RPMI8226 (cell line): ENCODE measurements around the gene DNAH10.

Experiments used
- DNase-seq: peaks from one replicate; pipeline ENCODE4 v3.0.0-alpha.2; 2015

The DNAH10 gene

DNA sequence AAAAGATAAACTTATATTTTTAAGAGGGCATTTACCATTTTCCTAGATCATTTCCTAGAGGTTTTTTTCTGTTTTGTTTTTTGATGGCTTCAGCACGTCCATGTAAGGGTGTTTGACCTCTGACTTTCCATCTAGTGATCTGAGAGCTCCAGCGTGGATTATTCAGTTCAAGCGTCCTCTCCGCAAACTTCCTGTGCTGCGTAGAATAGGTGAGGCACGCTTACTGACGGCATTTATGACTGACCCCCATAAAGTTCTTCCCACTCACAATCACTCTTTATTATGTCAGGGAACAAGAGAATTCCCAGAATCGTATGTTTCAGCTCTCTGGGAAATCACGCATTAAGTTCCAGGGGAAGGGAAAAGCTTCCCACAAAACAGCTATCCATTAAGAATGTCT is 194.1 kb downstream of the DNAH10 start:
- no peak for DNase-seq

DNA sequence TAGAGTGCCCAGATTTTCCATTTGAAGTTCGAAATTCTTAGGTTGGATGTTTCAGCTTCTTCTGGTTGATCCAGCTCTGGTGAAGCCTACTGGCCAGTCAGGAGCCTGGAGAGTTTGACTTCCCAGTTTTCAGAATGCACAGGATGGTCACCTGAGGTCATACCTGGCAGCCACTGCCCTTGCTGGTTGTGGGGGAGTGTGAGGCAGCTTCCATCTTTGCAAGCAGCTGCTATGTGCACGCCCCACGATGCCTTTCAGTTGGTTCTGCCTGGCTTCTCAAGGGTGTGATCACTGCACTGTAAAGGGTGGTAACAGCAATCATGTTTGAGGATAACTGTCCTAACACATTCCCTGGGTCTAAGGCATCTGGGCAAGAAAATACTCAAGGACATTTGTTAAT is 195.1 kb downstream of the DNAH10 start:
- no peak for DNase-seq

DNA sequence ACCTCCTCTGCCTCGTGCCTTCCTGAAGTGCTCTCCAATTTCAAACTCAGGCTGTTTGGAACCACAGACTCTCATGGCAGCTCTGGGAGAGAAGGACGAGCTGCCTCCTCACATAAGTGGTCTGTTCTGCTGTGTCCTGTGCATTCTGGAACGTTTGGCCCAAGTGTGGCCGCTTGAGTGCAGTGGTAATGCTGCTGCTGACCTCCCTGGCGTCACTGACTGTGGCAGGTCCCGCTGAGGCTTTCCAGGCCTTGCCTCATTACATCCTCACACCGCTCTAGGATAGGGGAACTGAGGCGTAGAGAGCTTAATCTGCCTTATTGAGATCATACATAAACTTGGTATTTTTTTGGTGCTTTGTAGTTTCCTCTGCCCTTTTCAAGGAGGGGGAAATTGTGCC is 196.4 kb downstream of the DNAH10 start:
- DNase-seq: no peak

DNA sequence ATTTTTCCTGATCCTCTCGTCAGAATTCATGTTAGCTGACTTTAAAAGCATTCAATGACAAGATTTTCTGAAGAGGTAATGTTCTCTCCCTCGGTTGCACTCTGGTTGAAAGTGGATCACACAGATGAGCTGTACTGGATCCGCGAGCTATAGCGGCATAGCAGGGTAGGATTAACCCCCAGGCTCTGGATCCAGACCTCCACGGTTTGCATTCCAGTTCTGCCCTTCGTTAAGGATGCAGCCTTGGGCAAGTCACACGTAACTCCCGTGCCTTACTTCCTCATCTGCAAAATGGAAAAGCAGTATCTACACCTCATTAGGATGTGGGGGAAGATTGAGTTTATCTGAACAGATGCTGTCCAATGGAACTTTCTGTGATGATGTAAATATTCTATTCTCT is 196.8 kb downstream of the DNAH10 start:
- DNase-seq: no peak

DNA sequence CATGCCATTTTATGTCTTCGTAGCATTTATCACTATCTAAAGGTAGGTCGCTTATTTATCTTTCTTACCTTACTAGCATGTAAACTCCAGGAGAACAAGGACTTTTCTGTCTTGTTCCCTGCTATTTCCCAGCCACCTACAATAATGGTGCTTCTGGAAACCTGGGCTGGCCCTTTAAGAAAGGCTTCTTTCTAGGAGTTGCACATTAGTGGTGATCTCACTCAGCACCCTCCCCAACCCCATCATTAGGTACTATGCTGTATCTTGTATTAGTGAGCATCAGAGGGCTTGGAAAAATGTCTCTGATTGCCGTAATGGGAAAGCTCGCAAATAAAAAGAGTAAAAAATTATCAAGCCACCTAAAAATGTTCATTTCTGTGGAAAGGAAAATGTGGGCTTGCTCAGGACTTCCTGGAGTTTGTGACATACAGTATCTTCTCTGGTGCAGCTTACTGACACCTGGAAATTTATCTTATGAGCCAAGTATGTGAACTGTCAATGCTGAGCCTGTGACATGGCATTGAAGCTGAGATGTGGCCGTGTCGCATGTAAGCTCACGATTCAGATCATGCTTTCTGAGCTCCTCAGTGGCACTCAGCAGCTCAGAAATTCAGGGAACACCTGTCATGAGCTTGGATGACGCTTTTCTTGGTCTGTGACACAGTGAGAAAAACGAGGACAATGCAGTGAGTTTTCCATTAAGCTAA is 198.1 kb downstream of the DNAH10 start:
- no peak for DNase-seq

DNA sequence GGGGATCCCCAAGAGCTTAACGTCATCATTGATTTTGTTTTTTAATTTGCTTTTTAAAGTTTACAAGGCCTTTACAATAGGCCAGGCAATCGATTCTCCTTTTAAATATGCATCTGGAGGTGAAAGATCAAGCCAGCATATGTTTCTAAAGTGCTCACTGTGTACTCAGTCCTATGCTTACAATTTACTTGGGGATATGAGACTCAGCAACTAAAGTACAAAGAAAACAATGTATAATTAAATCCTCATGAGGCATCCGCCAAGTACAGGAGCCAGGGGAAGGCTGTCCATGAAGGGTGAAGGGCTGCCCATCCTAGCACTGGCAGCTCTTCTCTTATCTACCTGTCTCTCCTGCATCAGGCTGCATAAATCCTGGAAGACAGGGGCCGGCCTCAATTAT is 198.8 kb downstream of the DNAH10 start:
- DNase-seq: no peak

DNA sequence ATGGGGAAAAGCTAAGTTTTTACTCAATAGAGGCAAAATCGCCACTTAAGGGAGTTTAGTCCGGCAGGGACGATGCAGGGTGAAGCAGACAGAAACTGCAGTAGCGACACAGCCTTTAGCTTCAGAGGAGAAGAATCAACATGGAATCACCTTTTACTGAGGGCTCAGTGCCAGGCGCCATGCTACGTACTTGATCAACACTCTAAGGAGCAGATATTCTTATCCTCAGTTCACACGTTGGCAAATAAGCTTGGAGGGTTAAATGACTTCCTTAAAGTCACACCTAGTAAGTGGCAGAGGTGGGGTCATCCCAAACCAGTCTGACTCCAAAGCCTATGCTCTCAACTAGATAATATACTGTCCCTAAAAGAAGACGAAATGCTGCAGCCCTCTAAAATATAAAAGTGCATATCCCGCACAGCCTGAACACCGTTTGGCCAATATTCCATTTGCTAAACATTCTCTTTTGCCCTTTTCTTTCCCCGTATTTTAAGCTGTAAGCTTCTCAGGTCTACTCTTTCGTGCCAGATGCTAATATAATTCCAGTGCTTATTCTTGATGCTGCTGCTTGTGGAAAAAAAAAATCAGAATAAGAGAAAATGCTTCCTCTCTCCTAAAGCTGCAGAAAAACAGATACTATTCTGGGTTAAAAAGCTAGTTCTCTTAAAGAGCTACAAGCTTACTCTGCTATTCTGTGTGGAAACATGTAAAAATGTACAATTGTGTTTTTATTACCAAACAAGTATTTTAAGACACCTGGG is 199.7 kb downstream of the DNAH10 start:
- DNase-seq: no peak

DNA sequence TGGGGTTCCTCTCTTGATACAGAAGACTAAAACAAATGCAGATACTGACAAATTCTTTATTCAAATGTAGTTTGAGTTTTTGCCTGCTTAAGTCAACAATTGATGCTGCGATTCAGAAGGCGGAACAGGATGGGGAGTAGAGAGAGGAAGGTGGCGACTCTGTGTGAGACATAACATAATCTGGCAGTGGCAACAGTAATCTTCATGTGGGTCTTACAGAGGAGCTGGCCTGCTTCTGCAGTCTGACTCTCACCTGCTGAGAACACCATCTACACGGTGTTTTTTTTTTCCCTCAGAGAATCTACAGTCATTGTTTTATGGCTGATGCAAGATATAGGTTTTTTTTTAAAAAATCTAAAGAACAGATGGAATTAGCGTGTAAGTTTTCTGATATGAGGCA is 200.4 kb downstream of the DNAH10 start:
- no peak for DNase-seq

DNA sequence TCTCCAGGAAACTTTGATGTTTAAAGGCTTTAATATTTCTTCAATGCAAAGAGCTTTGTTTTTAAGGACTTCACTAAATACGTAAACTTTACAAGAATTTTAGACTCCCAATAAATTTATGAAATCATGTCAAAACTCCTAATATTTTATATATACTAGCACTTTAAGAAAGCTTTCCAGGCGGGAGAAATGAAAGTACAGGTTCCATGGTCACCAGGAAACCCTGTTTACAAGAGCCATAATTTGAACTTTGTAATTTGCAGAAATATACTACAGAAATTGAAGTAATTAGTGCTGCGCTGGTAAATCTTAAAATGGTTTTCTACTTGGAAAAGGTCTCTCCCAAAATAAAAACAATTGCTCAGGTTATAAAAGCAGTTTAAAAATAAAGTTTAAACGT is 201.7 kb downstream of the DNAH10 start:
- DNase-seq: no peak

DNA sequence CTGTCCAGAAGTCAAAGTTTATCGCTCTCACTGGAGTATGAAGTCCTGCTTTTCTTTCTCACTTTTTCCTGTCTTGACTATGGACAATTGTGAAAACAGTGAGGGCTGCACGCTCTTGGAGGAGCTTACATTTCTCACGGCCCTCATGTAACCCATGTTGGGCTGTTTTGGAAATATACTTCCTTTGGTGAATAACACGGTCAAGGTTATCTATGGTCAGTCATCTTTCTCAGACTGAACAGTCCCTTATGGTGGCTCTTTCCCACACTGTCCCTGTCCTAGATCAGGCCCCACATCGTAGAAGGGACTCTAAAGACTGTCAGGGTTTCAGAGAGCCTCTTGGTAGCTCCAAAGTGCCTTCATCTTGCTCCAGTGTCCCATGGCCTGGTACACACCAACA is 203.3 kb downstream of the DNAH10 start:
- DNase-seq: no peak

DNA sequence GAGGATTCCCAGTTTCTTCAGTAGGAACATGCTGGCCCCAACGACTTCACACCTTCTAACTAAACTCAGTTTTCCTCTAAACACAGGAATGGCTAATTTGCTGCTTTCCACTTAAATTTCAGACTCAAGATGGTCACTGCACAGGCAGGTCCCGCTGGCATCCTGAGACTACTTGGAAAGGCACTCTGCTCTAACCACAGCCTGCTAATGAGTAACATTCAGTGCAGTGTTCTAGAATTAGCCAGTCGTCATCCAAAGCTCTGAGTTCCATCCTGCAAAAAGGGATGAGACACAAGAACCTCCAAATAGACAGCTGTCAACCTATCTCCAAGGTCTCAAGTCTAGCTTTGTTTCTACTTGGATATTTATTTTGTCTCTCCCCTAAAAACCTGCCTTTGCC is 204.5 kb downstream of the DNAH10 start:
- DNase-seq: no peak

DNA sequence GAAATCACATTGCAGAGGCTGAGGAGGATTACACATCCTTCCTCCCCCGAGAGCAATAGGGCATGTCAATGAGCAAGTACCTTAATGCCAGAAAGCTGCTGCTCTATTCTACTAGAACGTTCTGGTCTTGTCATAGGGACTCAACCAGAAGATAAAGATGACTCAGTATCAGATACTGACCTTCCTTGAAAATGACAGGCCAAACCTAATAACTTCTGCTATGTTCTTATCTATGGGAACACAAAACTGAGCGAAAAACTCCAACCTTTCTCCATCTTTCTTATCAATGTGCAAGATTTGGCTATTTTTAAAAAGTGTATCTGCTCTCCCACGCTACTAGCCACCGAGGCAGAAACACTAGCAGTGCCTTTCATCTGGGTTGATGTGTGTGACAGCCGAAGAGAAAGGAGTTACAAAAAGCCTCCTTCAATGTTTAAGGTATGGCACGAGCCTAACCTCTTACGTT is 205.1 kb downstream of the DNAH10 start:
- no peak for DNase-seq

DNA sequence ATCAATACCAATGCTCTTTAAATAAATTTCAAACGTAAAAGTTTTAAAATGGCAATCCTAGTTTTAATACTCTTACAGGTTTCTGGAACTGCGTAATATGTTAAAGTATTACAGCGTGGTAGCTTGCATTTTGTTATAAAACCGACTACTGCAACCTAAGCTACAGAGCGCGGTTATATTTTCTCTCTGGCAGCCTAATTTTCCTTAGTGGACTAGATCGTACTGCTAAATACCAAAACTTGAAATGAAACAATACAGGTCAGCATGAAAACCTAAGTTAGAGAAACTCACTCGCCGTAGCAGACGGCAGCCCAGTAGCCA is 209.3 kb downstream of the DNAH10 start:
- no peak for DNase-seq

DNA sequence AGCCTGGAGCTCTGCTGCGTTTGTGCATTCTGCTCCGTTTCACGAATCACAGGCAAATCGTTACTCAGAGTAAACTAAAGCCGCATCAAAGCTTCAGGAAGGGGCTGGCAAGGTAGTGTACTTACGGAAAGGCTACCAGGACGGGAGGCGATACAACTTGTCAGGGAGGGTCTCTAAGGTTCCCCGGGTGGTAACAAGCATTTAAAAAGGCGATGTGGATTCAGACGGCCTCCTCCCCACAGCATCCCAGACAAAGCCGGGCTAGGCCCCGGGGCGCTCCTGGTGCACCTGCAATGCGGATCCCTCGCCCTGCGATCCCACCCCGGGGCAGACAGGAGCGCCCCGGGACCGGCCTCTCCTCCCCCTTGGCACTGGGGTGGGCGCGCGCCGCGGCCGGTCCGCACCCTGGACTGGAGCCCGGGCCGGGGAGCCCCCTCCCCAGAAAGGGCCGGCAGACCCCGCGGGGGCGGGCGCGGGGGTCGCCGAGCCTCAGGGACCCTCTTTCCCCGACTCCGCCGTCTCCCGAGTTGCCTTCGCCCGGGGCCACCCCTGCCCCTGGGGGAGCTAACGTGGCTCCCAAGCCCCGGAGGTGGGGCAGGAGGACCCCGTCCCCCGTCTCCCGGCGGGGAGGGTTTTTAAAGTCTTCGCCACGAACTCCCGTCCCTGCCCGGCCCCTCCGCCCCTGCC is 209.8 kb downstream of the DNAH10 start:
- peak; percentile 69 for DNase-seq

DNA sequence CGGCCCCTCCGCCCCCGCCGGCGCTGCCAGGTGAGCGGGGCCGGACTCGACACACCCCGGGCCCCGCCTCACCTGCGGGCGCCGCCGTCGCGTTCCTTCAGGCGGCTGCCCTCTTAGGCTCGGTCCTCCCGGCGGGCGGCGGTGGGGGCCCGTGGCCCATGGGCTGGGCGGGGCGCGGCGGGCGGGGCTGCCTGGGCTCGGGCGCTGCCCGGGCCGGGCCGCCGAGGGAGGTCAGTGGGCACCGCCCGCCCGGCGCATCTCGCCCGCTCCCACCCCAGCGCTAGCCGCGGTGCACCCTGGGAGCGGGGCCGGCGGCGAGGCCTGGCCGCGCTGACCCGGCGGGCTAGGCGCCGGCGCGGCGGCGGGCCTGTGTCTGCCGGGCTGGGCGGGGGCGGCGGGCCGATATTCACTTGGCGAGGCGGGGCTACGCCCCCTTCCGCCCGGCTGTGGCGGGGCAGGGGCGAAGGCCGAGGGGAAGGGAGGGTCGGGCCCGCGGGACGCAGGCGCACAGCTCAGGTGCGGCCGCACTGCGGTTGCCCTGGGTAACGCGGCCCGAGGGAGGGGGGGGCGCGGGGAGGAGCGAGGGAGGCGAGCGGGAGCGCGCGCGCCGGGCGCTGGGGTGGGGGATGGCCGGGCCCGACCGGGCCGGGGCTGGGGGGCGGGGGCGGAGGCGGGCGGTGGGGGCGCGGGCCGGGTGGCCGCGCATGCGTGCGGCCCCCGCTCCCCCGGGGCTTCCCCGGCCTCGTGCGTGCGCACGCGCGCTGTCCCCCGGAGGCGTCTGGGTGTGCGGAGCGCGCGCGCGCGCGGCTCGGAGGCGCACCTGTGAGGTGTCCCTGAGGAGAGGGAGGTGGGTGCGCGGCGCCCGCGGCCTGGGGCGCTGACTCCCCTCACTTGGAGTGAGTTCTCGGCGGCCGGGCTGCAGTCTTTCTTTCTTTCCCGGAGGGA is 210.6 kb downstream of the DNAH10 start, which contains the start of the genes CCDC92 and ZNF664:
CCDC92 (minus strand) TSS at position 375 of the 945 bp plus-strand sequence. CDS start 28,526 bp downstream, outside the sequence.
ZNF664 (plus strand) TSS at position 759 of the 945 bp plus-strand sequence. CDS start 38,930 bp downstream, outside the sequence.
- peak; percentile 92 for DNase-seq

DNA sequence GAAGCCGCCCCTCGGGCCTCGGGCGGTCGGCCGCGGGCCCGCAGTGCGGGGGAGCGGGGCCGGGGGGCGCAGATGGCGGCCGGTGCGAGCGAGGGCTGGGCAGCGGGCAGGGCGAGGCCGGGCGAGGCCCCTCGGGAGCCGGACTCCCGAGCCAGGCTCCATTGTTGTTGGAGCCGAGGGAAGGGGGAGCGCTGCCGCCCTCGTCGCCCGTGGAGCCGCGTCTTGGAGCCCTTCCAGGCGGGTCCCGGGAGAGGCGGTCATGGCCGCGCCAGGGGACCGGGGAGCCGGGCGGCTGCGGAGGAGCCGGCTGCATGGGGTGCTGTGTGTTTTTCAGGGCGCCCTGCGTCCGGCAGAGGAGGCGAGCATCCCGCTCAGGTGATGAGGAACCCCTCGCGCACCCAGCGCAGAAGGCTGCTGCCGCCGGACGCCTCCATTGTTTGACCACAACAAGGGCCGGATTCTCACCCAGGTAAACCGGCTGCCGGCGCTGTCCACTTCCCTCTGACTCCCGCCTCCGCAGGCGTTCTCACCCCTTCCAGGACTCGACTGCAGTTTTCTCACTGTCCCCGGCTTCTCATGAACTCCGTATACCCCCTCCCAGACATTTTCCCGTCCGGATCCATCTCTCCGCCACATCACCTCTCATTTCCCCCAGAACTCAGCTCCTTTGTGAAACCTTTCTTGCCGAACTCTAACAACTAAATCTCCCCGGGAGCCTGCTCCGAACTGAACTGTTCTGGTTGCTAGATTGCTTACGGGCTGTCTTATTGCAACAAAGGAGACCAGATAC is 211.6 kb downstream of the DNAH10 start:
- peak; percentile 27 for DNase-seq

DNA sequence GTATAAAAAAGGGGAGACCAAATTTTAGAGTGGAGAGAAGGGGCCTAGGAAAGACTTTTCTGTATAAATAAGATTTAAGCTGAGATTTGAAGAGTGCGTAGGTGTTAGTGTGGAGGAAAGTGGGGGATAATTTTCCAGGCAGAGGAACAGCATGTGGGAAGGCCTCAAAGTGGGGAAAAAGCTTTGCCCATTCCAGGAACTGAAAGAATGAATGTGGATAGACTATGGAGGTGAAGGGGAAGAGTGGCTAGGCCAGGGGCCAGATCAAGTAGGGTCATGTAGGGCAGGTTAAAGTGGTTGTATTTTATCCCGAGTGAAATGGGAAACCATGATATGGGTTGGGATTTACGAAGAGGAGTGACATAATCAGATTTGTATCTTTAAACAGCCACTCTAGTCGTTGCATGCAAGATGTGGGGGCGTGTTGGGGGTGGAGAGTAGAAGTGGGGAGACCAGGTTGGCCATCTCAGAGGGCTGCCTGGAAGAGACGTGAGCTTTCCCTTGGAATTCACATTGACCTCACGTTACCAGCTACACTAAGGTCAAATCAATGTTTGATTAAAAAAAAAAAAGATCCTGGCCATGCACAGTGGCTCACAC is 214.2 kb downstream of the DNAH10 start:
- no peak for DNase-seq

DNA sequence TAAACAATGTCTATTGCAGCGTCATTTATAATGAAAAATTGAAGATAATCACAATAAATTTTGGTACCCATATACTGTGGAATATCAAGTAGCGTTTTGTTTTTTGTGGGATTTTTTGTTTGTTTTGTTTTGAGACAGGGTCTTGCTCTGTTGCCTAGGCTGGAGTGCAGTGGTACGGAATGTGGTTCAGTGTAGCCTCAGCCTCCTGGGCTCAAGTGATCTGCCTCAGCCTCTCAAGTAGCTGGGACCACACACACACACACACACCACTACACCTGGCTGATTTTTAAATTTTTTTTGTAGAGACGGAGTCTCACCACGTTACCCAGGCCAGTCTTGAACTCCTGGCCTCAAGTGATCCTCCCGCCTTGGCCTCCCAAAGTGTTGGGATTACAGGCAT is 217.5 kb downstream of the DNAH10 start:
- no peak for DNase-seq

DNA sequence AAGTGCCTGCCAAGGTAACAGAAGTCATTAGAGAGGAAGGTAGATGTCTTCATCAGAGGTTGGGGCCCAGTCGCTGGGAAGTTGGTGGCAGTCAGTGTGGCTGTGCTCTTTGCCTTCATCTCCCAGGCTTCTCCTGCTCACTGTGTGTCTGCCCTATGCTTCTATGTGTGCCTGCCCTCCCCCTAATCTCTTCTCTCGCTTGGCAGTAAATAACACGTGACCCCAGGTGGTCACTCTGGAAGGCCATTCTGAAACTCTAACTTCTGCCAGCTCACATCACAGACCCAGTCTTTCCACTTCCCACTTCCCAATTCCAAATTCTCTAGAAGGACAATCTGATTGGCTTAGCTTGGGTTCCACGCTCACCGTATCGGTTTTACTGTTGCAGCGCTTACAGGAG is 220.2 kb downstream of the DNAH10 start:
- DNase-seq: no peak

DNA sequence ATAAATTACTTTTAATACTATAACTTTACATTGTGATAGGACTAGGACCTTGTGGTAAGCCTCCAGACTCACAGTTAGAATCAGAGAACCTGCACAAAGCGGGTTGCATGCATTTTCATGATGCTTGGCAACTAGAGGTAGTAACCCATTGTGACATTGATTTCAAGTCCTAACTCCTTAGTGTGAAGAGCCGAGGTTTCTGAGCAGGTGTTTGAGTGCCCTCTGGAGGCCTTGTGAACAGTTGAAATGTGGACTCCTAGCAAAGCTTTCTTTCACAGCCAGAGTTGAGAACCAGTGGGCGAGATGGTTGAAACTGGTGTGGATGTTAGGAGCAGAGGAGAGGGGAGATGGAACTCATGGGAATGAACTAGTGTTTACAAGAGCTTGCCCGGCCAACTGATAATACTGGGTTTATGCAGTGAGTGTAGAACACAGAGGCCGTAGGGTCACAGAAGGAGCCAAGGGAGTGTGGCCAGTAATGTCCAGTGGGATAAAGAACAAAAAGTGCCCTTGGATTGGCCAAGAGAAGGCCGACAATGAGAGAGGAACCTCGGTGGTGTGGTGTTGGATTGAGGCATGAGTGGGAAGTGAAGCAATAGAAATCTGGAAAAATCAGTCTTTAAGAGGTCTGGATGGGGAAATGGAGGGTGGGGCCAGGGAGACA is 221.9 kb downstream of the DNAH10 start:
- peak; percentile 55 for DNase-seq

DNA sequence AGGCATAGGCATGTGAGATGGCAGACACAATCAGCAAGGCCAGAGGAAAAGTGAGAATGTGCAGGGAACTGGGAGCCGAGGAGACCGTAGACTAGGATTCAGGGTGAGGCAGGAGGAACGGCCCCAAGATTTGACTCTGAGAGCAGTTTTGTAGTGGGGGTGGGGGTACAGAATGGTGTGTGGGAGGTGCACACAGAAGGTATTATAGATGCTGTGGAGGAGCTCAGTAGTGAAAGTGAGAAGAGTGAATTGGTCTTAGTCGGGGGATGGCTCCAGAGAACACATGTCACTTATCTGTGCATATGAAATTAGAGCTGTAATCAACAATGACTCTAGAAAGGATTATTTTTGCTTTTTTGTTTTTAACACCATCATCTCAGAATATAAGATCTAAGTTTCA is 222.8 kb downstream of the DNAH10 start:
- no peak for DNase-seq
